Measurements from ENCODE around the gene TLE3. TPM values are rescaled to one million over a fixed set of nuclear protein-coding genes. Genes with fewer than 3 reads are reported as not detected.
A peak's percentile ranks its signal among the peaks of the same experiment; 100 is the strongest.

The TLE3 gene
- total RNA-seq, 1 donor from 2014 or later: 63.7 TPM

GRCh38 chr15:70109531-70109930 is 11.8 kb upstream of the TLE3 start:
- Histone ChIP-seq H3K4me1 (peaks cover 22% of the 10 kb centered on the region), H3K36me3 (no peaks in the 10 kb centered on the region), H3K4me3 (no peak overlapping the region), H3K9me3 (no peaks in the 10 kb centered on the region), H3K27ac (no peak overlapping the region), H3K27me3 (ENCODE audit: low read depth) (no peaks in the 10 kb centered on the region)
- TF ChIP-seq CTCF (IDR thresholded peaks at IDR 0.05): no peak
- ATAC-seq (no peak), DNase-seq (no peak)
- intact Hi-C loops (cut with DNase I): no loop called here

- Histone ChIP-seq H3K27me3 (ENCODE audit: low read depth) (no peaks in the 10 kb centered on the region), H3K4me3 (no peak overlapping the region), H3K9me3 (no peaks in the 10 kb centered on the region), H3K27ac (no peak overlapping the region), H3K4me1 (peaks cover 27% of the 10 kb centered on the region), H3K36me3 (no peaks in the 10 kb centered on the region)
- ATAC-seq (no peak), DNase-seq (no peak)
- TF ChIP-seq CTCF (IDR thresholded peaks at IDR 0.05): no peak
- intact Hi-C loops (cut with DNase I): no loop called here
Observed at GRCh38 chr15:70103880-70104626, 6.3 kb upstream of the TLE3 start.

GRCh38 chr15:70102827-70103226 is 5.1 kb upstream of the TLE3 start:
- intact Hi-C loops (cut with DNase I): no loop called here
- Histone ChIP-seq H3K27ac (no peak overlapping the region), H3K27me3 (ENCODE audit: low read depth) (no peaks in the 10 kb centered on the region), H3K36me3 (no peaks in the 10 kb centered on the region), H3K4me1 (peaks cover 37% of the 10 kb centered on the region), H3K9me3 (no peaks in the 10 kb centered on the region), H3K4me3 (no peak overlapping the region)
- no peak for TF ChIP-seq CTCF (IDR thresholded peaks at IDR 0.05)
- DNase-seq (no peak), ATAC-seq (no peak)

- Histone ChIP-seq H3K9me3 (no peaks in the 10 kb centered on the region), H3K27ac (no peak overlapping the region), H3K4me1 (peaks cover 37% of the 10 kb centered on the region), H3K27me3 (ENCODE audit: low read depth) (no peaks in the 10 kb centered on the region), H3K36me3 (no peaks in the 10 kb centered on the region), H3K4me3 (peak overlapping the region; percentile 88)
- intact Hi-C loops (cut with DNase I): no loop called here
- ATAC-seq (peak in 1 of 2 donors; percentile 13), DNase-seq (no peak)
- no peak for TF ChIP-seq CTCF (IDR thresholded peaks at IDR 0.05)
Observed at GRCh38 chr15:70101459-70102113, 3.9 kb upstream of the TLE3 start.

- Histone ChIP-seq H3K36me3 (no peaks in the 10 kb centered on the region), H3K27me3 (ENCODE audit: low read depth) (no peaks in the 10 kb centered on the region), H3K4me1 (peaks cover 38% of the 10 kb centered on the region), H3K9me3 (no peaks in the 10 kb centered on the region), H3K4me3 (peak overlapping the region; percentile 88), H3K27ac (no peak overlapping the region)
- intact Hi-C loops (cut with DNase I): no loop called here
- peak; percentile 72 for DNase-seq
- peak; percentile 3 to 8 for ATAC-seq
- peak; percentile 24 for TF ChIP-seq CTCF (IDR thresholded peaks at IDR 0.05)
Observed at GRCh38 chr15:70100474-70101341, 3.0 kb upstream of the TLE3 start.
